Ishikawa (cell line): ENCODE measurements around the gene ACLY.

ENCODE experiments used
- CEBPB ChIP-seq: IDR thresholded peaks from 2 replicates; pipeline ENCODE4 v1.6.1; 2012
- CREB1 ChIP-seq: IDR thresholded peaks from 2 replicates; pipeline ENCODE4 v1.6.1; 2012; ENCODE audit warnings: low read depth
- EGR1 ChIP-seq: IDR thresholded peaks from 2 replicates; pipeline ENCODE4 v1.6.1; 2012
- EP300 ChIP-seq: IDR thresholded peaks from 2 replicates; pipeline ENCODE4 v1.6.1; 2012; ENCODE audit warnings: borderline replicate concordance
- FOXM1 ChIP-seq: IDR thresholded peaks from 2 replicates; pipeline ENCODE4 v1.6.1; 2012; ENCODE audit warnings: low read depth, borderline replicate concordance
- NFIC ChIP-seq: IDR thresholded peaks from 2 replicates; pipeline ENCODE4 v1.6.1; 2012
- RAD21 ChIP-seq: IDR thresholded peaks from 2 replicates; pipeline ENCODE4 v1.6.1; 2012; ENCODE audit warnings: low read depth
- TAF1 ChIP-seq: IDR thresholded peaks from 2 replicates; pipeline ENCODE4 v1.6.1; 2012; ENCODE audit warnings: low read depth, mild to moderate bottlenecking
- TCF12 ChIP-seq: IDR thresholded peaks from 2 replicates; pipeline ENCODE4 v1.6.1; 2012; ENCODE audit warnings: low read depth
- YY1 ChIP-seq: IDR thresholded peaks from 2 replicates; pipeline ENCODE4 v1.6.1; 2012; ENCODE audit warnings: low read depth
- ZBTB7A ChIP-seq: IDR thresholded peaks from 2 replicates; pipeline ENCODE4 v1.6.1; 2012; ENCODE audit warnings: low read depth
- TF ChIP-seq, protein P1 (sequence below): IDR thresholded peaks from 2 replicates; pipeline ENCODE4 v1.6.1; 2012
- TF ChIP-seq, protein P2 (sequence below): IDR thresholded peaks from 2 replicates; pipeline ENCODE4 v1.6.1; 2012
- TF ChIP-seq, protein P3 (sequence below): IDR thresholded peaks from 2 replicates; pipeline ENCODE4 v1.6.1; 2012; ENCODE audit warnings: low read depth, mild to moderate bottlenecking

DNA sequence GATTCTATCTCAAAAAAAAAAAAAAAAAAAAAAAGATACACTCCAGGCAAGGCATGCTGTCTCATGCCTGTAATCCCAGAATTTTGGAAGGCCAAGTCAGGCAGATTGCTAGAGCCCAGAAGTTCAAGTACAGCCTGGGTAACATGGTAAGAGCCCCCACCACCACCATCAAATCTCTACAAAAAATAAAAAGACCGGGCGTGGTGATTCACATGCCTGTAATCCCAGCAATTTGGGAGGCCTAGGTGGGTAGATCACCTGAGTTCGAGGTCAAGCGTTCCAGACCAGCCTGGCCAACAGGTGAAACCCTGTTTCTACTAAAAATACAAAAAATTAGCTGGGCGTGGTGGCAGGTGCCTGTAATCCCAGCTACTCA is 1.8 kb upstream of the ACLY start:
- TF ChIP-seq RAD21 (no peak), NFIC (no peak), EGR1 (no peak), TCF12 (no peak), CREB1 (no peak), CEBPB (no peak), EP300 (no peak), FOXM1 (no peak), ZBTB7A (no peak), TAF1 (no peak), YY1 (no peak)
- TF ChIP-seq, protein P1, sequence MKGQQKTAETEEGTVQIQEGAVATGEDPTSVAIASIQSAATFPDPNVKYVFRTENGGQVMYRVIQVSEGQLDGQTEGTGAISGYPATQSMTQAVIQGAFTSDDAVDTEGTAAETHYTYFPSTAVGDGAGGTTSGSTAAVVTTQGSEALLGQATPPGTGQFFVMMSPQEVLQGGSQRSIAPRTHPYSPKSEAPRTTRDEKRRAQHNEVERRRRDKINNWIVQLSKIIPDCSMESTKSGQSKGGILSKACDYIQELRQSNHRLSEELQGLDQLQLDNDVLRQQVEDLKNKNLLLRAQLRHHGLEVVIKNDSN: no peak
- TF ChIP-seq, protein P2, sequence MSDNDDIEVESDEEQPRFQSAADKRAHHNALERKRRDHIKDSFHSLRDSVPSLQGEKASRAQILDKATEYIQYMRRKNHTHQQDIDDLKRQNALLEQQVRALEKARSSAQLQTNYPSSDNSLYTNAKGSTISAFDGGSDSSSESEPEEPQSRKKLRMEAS: no peak
- TF ChIP-seq, protein P3, sequence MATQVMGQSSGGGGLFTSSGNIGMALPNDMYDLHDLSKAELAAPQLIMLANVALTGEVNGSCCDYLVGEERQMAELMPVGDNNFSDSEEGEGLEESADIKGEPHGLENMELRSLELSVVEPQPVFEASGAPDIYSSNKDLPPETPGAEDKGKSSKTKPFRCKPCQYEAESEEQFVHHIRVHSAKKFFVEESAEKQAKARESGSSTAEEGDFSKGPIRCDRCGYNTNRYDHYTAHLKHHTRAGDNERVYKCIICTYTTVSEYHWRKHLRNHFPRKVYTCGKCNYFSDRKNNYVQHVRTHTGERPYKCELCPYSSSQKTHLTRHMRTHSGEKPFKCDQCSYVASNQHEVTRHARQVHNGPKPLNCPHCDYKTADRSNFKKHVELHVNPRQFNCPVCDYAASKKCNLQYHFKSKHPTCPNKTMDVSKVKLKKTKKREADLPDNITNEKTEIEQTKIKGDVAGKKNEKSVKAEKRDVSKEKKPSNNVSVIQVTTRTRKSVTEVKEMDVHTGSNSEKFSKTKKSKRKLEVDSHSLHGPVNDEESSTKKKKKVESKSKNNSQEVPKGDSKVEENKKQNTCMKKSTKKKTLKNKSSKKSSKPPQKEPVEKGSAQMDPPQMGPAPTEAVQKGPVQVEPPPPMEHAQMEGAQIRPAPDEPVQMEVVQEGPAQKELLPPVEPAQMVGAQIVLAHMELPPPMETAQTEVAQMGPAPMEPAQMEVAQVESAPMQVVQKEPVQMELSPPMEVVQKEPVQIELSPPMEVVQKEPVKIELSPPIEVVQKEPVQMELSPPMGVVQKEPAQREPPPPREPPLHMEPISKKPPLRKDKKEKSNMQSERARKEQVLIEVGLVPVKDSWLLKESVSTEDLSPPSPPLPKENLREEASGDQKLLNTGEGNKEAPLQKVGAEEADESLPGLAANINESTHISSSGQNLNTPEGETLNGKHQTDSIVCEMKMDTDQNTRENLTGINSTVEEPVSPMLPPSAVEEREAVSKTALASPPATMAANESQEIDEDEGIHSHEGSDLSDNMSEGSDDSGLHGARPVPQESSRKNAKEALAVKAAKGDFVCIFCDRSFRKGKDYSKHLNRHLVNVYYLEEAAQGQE: no peak
